HCT116 (cell line): ENCODE measurements around the gene COG2. TPM values are rescaled to one million over a fixed set of nuclear protein-coding genes. Genes with fewer than 3 reads are reported as not detected.

Source experiments
- ATAC-seq: fragments of 200-7000 bp; cut with Tn5 transposase; 2 replicates; pipeline ENCODE4 v1.9.1; 2020; ENCODE audit warnings: mild to moderate bottlenecking, moderate library complexity
- BruUV-seq: library from RNA; stranded (reverse); fragments of 400-500 nt; replicated peaks from 2 replicates; lab custom pipeline; 2021; lab: Mats Ljungman, UMichigan
- CTCF ChIA-PET: fragments of 300-600 bp; sonication (Branson Sonifier 250); formaldehyde crosslinking; loops from one replicate; lab custom pipeline; 2021; ENCODE audit warnings: antibody characterized with exemption; lab: Charles Lee
- POLR2A ChIA-PET: fragments of 300-600, 350-600 bp; sonication (Branson Sonifier 250); formaldehyde crosslinking; loops from one replicate; lab custom pipeline; 2021; ENCODE audit warnings: antibody characterized with exemption; lab: Charles Lee
- RAD21 ChIA-PET, 2 experiments: fragments of 300-600 bp; sonication (Branson Sonifier 250); formaldehyde crosslinking; loops; one replicate each; lab custom pipeline; 2023; ENCODE audit warnings: low total read pairs in 2 of 2; ENCODE audit not compliant: uncharacterized antibody in 2 of 2, unreplicated experiment in 2 of 2, low non-redundant PET in 1 of 2; lab: Charles Lee
- DNase-seq: peaks from one replicate; pipeline ENCODE4 v3.0.0-alpha.2; 2010; ENCODE audit warnings: low read depth, low spot score
- H2AFZ ChIP-seq: fragments of 200-600 bp; shearing (Covaris generic), sonication (generic); 2 replicates; pipeline ENCODE4 v1.6.1; 2017; ENCODE audit warnings: low read depth, mixed run types, mixed read lengths, antibody characterized with exemption, low read length; ENCODE audit not compliant: poor library complexity, severe bottlenecking
- H3K27ac ChIP-seq: 2 replicates; pipeline ENCODE4 v1.5.1; 2012; ENCODE audit warnings: low read depth, low read length
- H3K27me3 ChIP-seq: fragments of 200-600 bp; sonication (generic); 2 replicates; pipeline ENCODE4 v1.6.1; 2016; ENCODE audit warnings: mixed run types, low read length, mixed read lengths; ENCODE audit not compliant: insufficient read depth
- H3K36me3 ChIP-seq, 2 experiments: fragments of 200-500 bp in 1 of 2; fragments of 200-600 bp in 1 of 2; sonication (Bioruptor generic) in 1 of 2; sonication (generic) in 1 of 2; 2 replicates each; pipeline versions ENCODE4 v1.5.1 to v1.6.1; 2014 to 2016; ENCODE audit warnings: low read length in 2 of 2, inconsistent platforms in 1 of 2, mixed read lengths in 1 of 2, mixed run types in 1 of 2; ENCODE audit not compliant: insufficient read depth in 2 of 2, control insufficient read depth in 1 of 2
- H3K4me1 ChIP-seq, 2 experiments: fragments of 200-600 bp in 1 of 2; sonication (generic) in 1 of 2; 2 replicates each; pipeline versions ENCODE4 v1.5.1 to v1.6.1; 2012 to 2017; ENCODE audit warnings: low read length in 2 of 2, inconsistent platforms in 1 of 2, mild to moderate bottlenecking in 1 of 2, mixed read lengths in 1 of 2, mixed run types in 1 of 2, moderate library complexity in 1 of 2; ENCODE audit not compliant: insufficient read depth in 2 of 2, control insufficient read depth in 1 of 2
- H3K4me2 ChIP-seq: fragments of 200-600 bp; sonication (generic); 2 replicates; pipeline ENCODE4 v1.6.1; 2017; ENCODE audit warnings: mixed run types, low read length, mixed read lengths
- H3K4me3 ChIP-seq, 2 experiments: fragments of 200-600 bp in 1 of 2; sonication (generic) in 1 of 2; replicated peaks in 1 of 2; 2 replicates each; pipeline ENCODE4 v1.5.1; 2011 to 2016; ENCODE audit warnings: low read length in 2 of 2, control low read depth in 1 of 2, low read depth in 1 of 2, mild to moderate bottlenecking in 1 of 2, mixed read lengths in 1 of 2, mixed run types in 1 of 2
- H3K79me2 ChIP-seq: fragments of 200-600 bp; sonication (generic); 2 replicates; pipeline ENCODE4 v1.6.1; 2017; ENCODE audit warnings: mild to moderate bottlenecking, mixed run types, low read length, moderate library complexity, mixed read lengths; ENCODE audit not compliant: insufficient read depth
- H3K9ac ChIP-seq: fragments of 200-600 bp; sonication (generic); 2 replicates; pipeline ENCODE4 v1.6.1; 2016; ENCODE audit warnings: low read length, mixed read lengths
- H3K9me2 ChIP-seq: fragments of 200-600 bp; sonication (generic), shearing (Covaris generic); 2 replicates; pipeline ENCODE4 v1.6.1; 2017; ENCODE audit warnings: mixed run types, mild to moderate bottlenecking, moderate library complexity; ENCODE audit not compliant: insufficient read depth
- H3K9me3 ChIP-seq, 2 experiments: fragments of 200-500 bp in 1 of 2; fragments of 200-600 bp in 1 of 2; sonication (Bioruptor generic) in 1 of 2; sonication (generic) in 1 of 2; 2 replicates each; pipeline ENCODE4 v1.6.1; 2014 to 2017; ENCODE audit warnings: low read length in 2 of 2, mixed read lengths in 2 of 2, inconsistent platforms in 1 of 2, low read depth in 1 of 2, mild to moderate bottlenecking in 1 of 2, mixed run types in 1 of 2, moderate library complexity in 1 of 2; ENCODE audit not compliant: control insufficient read depth in 1 of 2, insufficient read depth in 1 of 2
- H4K20me1 ChIP-seq: fragments of 200-600 bp; sonication (generic), shearing (Covaris generic); 2 replicates; pipeline ENCODE4 v1.6.1; 2017; ENCODE audit warnings: mixed run types, mild to moderate bottlenecking, moderate library complexity; ENCODE audit not compliant: insufficient read depth
- CBX3 ChIP-seq: IDR thresholded peaks from 2 replicates; pipeline ENCODE4 v1.6.1; 2012; ENCODE audit warnings: low read depth
- CEBPB ChIP-seq: IDR thresholded peaks from 2 replicates; pipeline ENCODE4 v1.6.1; 2012; ENCODE audit warnings: low read depth
- ELF1 ChIP-seq: IDR thresholded peaks from 2 replicates; pipeline ENCODE4 v1.6.1; 2012; ENCODE audit warnings: low read depth, borderline replicate concordance
- EZH2 ChIP-seq: fragments of 200-600 bp; sonication (generic); IDR thresholded peaks from 2 replicates; pipeline ENCODE4 v1.6.1; 2017; ENCODE audit warnings: antibody characterized with exemption, mixed run types
- EZH2phosphoT487 ChIP-seq: fragments of 200-600 bp; IDR thresholded peaks from 2 replicates; pipeline ENCODE4 v1.6.1; 2018; ENCODE audit warnings: antibody characterized with exemption, borderline replicate concordance
- FOSL1 ChIP-seq: IDR thresholded peaks from 2 replicates; pipeline ENCODE4 v1.6.1; 2012; ENCODE audit warnings: low read depth
- JUND ChIP-seq: IDR thresholded peaks from 2 replicates; pipeline ENCODE4 v1.6.1; 2012
- POLR2A ChIP-seq: IDR thresholded peaks from 2 replicates; pipeline ENCODE4 v1.7.0; 2011; ENCODE audit warnings: borderline replicate concordance; ENCODE audit not compliant: insufficient read depth, insufficient read length; ENCODE audit errors: extremely low read depth
- POLR2AphosphoS5 ChIP-seq: IDR thresholded peaks from 2 replicates; pipeline ENCODE4 v1.6.1; 2011; ENCODE audit warnings: mild to moderate bottlenecking, low read depth, low read length, moderate library complexity
- SP1 ChIP-seq: IDR thresholded peaks from 2 replicates; pipeline ENCODE4 v1.6.1; 2012; ENCODE audit warnings: low read depth
- SRF ChIP-seq: IDR thresholded peaks from 2 replicates; pipeline ENCODE4 v1.6.1; 2012; ENCODE audit warnings: low read depth
- TCF7L2 ChIP-seq: IDR thresholded peaks from 2 replicates; pipeline ENCODE4 v1.7.0; 2011; ENCODE audit warnings: borderline replicate concordance, inconsistent platforms; ENCODE audit not compliant: insufficient read depth, insufficient read length; ENCODE audit errors: extremely low read depth
- YY1 ChIP-seq: IDR thresholded peaks from 2 replicates; pipeline ENCODE4 v1.6.1; 2011; ENCODE audit warnings: low read length, low read depth, moderate library complexity, mild to moderate bottlenecking; ENCODE audit not compliant: insufficient replicate concordance; ENCODE audit errors: extremely low read depth
- ZFX ChIP-seq: fragments of 450-650 bp; IDR thresholded peaks from 2 replicates; pipeline ENCODE4 v1.6.1; 2017
- ZNF274 ChIP-seq: fragments of 200-500 bp; sonication (Bioruptor generic); IDR thresholded peaks from 2 replicates; pipeline ENCODE4 v1.6.1; 2014; ENCODE audit warnings: mild to moderate bottlenecking, low read depth, low read length, inconsistent platforms
- intact Hi-C: fragments of 100-400 bp; cut with micrococcal nuclease; formaldehyde crosslinking; loops from 2 replicates; pipeline ENCODE4 v1.10.0; 2022
- total RNA-seq: library from RNA; stranded (reverse); gene quantifications from one replicate; pipeline ENCODE4 v1.2.1, GENCODE V29; 2021; ENCODE audit not compliant: unreplicated experiment
- TF ChIP-seq, protein P1 (sequence below): IDR thresholded peaks from 2 replicates; pipeline ENCODE4 v1.6.1; 2011; ENCODE audit warnings: mild to moderate bottlenecking, low read length, moderate library complexity; ENCODE audit not compliant: insufficient replicate concordance; ENCODE audit errors: extremely low read depth
- TF ChIP-seq, protein P2 (sequence below): IDR thresholded peaks from 2 replicates; pipeline ENCODE4 v1.6.1; 2012
- TF ChIP-seq, protein P3 (sequence below): IDR thresholded peaks from 2 replicates; pipeline ENCODE4 v1.6.1; 2012
- TF ChIP-seq, protein P4 (sequence below): IDR thresholded peaks from 2 replicates; pipeline ENCODE4 v1.6.1; 2012; ENCODE audit warnings: low read depth

COG2 gene
- total RNA-seq, 1 experiment from 2014 or later, result 28.6 TPM

DNA sequence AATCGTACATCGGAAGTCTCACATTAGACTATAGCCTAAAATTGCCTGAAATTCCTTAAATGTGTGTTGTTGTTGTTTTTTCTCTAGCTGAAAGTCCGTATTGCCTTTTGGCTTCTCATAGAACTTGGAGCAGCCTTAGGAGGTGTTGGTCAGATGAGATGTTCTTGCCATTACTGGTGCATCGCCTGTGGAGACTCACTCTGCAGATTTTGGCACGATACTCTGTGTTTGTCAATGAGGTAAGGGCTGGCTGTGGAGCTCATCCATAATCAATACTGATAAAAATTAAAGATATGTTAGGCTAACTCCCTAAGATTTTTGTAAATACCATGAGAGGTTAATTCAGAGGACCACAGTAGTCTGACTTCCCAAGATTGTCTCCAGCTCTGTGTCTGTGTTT, 42.7 kb downstream of the COG2 start:
- Histone ChIP-seq H3K4me1 (peaks cover 29 to 34% of the 10 kb centered on the region in 2 experiments), H3K4me2 (no peak overlapping the region), H4K20me1 (no peaks in the 10 kb centered on the region), H3K9me2 (no peaks in the 10 kb centered on the region), H3K79me2 (no peaks in the 10 kb centered on the region), H3K9ac (no peak overlapping the region), H3K9me3 (no peaks in the 10 kb centered on the region), H3K27ac (no peak overlapping the region), H3K27me3 (no peaks in the 10 kb centered on the region), H3K4me3 (no peak overlapping the region), H3K36me3 (peaks cover 23 to 35% of the 10 kb centered on the region in 2 experiments), H2AFZ (no peak overlapping the region)
- ChIA-PET POLR2A (no interaction called here), CTCF (no interaction called here), RAD21 (no interaction called here)
- DNase-seq (no peak), ATAC-seq (no peak)
- TF ChIP-seq SP1 (no peak), ZFX (no peak), TCF7L2 (no peak), CEBPB (no peak), ELF1 (no peak), CBX3 (no peak), JUND (no peak), SRF (no peak), YY1 (no peak), POLR2AphosphoS5 (no peak), EZH2phosphoT487 (no peak), ZNF274 (no peak), POLR2A (no peak), FOSL1 (no peak), EZH2 (no peak)
- TF ChIP-seq, protein P1, sequence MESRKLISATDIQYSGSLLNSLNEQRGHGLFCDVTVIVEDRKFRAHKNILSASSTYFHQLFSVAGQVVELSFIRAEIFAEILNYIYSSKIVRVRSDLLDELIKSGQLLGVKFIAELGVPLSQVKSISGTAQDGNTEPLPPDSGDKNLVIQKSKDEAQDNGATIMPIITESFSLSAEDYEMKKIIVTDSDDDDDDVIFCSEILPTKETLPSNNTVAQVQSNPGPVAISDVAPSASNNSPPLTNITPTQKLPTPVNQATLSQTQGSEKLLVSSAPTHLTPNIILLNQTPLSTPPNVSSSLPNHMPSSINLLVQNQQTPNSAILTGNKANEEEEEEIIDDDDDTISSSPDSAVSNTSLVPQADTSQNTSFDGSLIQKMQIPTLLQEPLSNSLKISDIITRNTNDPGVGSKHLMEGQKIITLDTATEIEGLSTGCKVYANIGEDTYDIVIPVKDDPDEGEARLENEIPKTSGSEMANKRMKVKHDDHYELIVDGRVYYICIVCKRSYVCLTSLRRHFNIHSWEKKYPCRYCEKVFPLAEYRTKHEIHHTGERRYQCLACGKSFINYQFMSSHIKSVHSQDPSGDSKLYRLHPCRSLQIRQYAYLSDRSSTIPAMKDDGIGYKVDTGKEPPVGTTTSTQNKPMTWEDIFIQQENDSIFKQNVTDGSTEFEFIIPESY, result no peak
- TF ChIP-seq, protein P2, sequence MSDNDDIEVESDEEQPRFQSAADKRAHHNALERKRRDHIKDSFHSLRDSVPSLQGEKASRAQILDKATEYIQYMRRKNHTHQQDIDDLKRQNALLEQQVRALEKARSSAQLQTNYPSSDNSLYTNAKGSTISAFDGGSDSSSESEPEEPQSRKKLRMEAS, result no peak
- TF ChIP-seq, protein P3, sequence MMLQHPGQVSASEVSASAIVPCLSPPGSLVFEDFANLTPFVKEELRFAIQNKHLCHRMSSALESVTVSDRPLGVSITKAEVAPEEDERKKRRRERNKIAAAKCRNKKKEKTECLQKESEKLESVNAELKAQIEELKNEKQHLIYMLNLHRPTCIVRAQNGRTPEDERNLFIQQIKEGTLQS, result no peak
- TF ChIP-seq, protein P4, sequence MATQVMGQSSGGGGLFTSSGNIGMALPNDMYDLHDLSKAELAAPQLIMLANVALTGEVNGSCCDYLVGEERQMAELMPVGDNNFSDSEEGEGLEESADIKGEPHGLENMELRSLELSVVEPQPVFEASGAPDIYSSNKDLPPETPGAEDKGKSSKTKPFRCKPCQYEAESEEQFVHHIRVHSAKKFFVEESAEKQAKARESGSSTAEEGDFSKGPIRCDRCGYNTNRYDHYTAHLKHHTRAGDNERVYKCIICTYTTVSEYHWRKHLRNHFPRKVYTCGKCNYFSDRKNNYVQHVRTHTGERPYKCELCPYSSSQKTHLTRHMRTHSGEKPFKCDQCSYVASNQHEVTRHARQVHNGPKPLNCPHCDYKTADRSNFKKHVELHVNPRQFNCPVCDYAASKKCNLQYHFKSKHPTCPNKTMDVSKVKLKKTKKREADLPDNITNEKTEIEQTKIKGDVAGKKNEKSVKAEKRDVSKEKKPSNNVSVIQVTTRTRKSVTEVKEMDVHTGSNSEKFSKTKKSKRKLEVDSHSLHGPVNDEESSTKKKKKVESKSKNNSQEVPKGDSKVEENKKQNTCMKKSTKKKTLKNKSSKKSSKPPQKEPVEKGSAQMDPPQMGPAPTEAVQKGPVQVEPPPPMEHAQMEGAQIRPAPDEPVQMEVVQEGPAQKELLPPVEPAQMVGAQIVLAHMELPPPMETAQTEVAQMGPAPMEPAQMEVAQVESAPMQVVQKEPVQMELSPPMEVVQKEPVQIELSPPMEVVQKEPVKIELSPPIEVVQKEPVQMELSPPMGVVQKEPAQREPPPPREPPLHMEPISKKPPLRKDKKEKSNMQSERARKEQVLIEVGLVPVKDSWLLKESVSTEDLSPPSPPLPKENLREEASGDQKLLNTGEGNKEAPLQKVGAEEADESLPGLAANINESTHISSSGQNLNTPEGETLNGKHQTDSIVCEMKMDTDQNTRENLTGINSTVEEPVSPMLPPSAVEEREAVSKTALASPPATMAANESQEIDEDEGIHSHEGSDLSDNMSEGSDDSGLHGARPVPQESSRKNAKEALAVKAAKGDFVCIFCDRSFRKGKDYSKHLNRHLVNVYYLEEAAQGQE, result no peak
- intact Hi-C loops, result no loop called here
- BruUV-seq, result no TSS peak
